H9 (cell line): Measurements from ENCODE around the gene CCDC192. TPM values are rescaled to one million over a fixed set of nuclear protein-coding genes. Genes with fewer than 3 reads are reported as not detected.

Source experiments
- DNase-seq: peaks from one replicate; pipeline ENCODE4 v3.0.0-alpha.2; 2017
- H2AFZ ChIP-seq: one replicate; pipeline ENCODE4 v1.6.1; 2013; ENCODE audit warnings: mild to moderate bottlenecking, low read length, control low read depth, moderate library complexity
- H2AK5ac ChIP-seq: 2 replicates; pipeline ENCODE4 v1.6.1; 2013; ENCODE audit warnings: low read length, control low read depth, mixed read lengths; ENCODE audit not compliant: insufficient read length
- H2BK120ac ChIP-seq: one replicate; pipeline ENCODE4 v1.6.1; 2013; ENCODE audit warnings: low read depth, mild to moderate bottlenecking, low read length, control low read depth, inconsistent platforms; ENCODE audit not compliant: poor library complexity, severe bottlenecking
- H2BK12ac ChIP-seq: 2 replicates; pipeline ENCODE4 v1.6.1; 2013; ENCODE audit warnings: low read length, control low read depth, mixed read lengths, low read depth; ENCODE audit not compliant: insufficient read length
- H2BK15ac ChIP-seq: 2 replicates; pipeline ENCODE4 v1.6.1; 2013; ENCODE audit warnings: low read depth, low read length, control low read depth
- H2BK20ac ChIP-seq: one replicate; pipeline ENCODE4 v1.6.1; 2013; ENCODE audit warnings: low read depth, mild to moderate bottlenecking, low read length, control low read depth, inconsistent platforms; ENCODE audit not compliant: poor library complexity, severe bottlenecking
- H2BK5ac ChIP-seq: 2 replicates; pipeline ENCODE4 v1.6.1; 2013; ENCODE audit warnings: low read length, control low read depth, mixed read lengths; ENCODE audit not compliant: insufficient read length
- H3K14ac ChIP-seq: 2 replicates; pipeline ENCODE4 v1.6.1; 2013; ENCODE audit warnings: low read length, control low read depth; ENCODE audit not compliant: insufficient read depth
- H3K18ac ChIP-seq: 2 replicates; pipeline ENCODE4 v1.6.1; 2013; ENCODE audit warnings: low read depth, mild to moderate bottlenecking, mixed read lengths, low read length, control low read depth; ENCODE audit not compliant: insufficient read length
- H3K23ac ChIP-seq: 2 replicates; pipeline ENCODE4 v1.6.1; 2013; ENCODE audit warnings: low read length, control low read depth, mixed read lengths, low read depth; ENCODE audit not compliant: insufficient read length
- H3K23me2 ChIP-seq: 2 replicates; pipeline ENCODE4 v1.6.1; 2013; ENCODE audit warnings: low read depth, mild to moderate bottlenecking, mixed read lengths, low read length, control low read depth; ENCODE audit not compliant: insufficient read length, poor library complexity, severe bottlenecking
- H3K27ac ChIP-seq: 2 replicates; pipeline ENCODE4 v1.5.1; 2013; ENCODE audit warnings: low read length, control low read depth, mixed read lengths, low read depth; ENCODE audit not compliant: insufficient read length
- H3K27me3 ChIP-seq: 2 replicates; pipeline ENCODE4 v1.6.1; 2013; ENCODE audit warnings: low read length, control low read depth, inconsistent platforms; ENCODE audit not compliant: insufficient read depth
- H3K4ac ChIP-seq: 2 replicates; pipeline ENCODE4 v1.6.1; 2013; ENCODE audit warnings: low read depth, mild to moderate bottlenecking, control low read depth, inconsistent platforms, low read length, moderate library complexity
- H3K4me1 ChIP-seq: 2 replicates; pipeline ENCODE4 v1.6.1; 2013; ENCODE audit warnings: low read length, control low read depth, inconsistent platforms; ENCODE audit not compliant: insufficient read depth
- H3K4me2 ChIP-seq: 2 replicates; pipeline ENCODE4 v1.6.1; 2013; ENCODE audit warnings: low read length, control low read depth, mixed read lengths; ENCODE audit not compliant: insufficient read length, insufficient read depth
- H3K56ac ChIP-seq: 2 replicates; pipeline ENCODE4 v1.6.1; 2013; ENCODE audit warnings: low read depth, mild to moderate bottlenecking, mixed read lengths, low read length, control low read depth; ENCODE audit not compliant: insufficient read length
- H3K79me1 ChIP-seq: 2 replicates; pipeline ENCODE4 v1.6.1; 2013; ENCODE audit warnings: low read depth, mild to moderate bottlenecking, moderate library complexity, low read length, control low read depth, inconsistent platforms; ENCODE audit not compliant: insufficient read depth, poor library complexity, severe bottlenecking
- H3K79me2 ChIP-seq: 2 replicates; pipeline ENCODE4 v1.6.1; 2013; ENCODE audit warnings: low read length, control low read depth, inconsistent platforms; ENCODE audit not compliant: insufficient read depth
- H3K9ac ChIP-seq: 2 replicates; pipeline ENCODE4 v1.6.1; 2013; ENCODE audit warnings: low read length, control low read depth, mixed read lengths; ENCODE audit not compliant: insufficient read length; ENCODE audit errors: extremely low read depth
- H3K9me3 ChIP-seq: one replicate; pipeline ENCODE4 v1.6.1; 2013; ENCODE audit warnings: low read depth, low read length, inconsistent platforms; ENCODE audit not compliant: control insufficient read depth
- H3T11ph ChIP-seq: one replicate; pipeline ENCODE4 v1.6.1; 2013; ENCODE audit warnings: mild to moderate bottlenecking, low read length, control low read depth, inconsistent platforms
- H4K20me1 ChIP-seq: one replicate; pipeline ENCODE4 v1.6.1; 2013; ENCODE audit not compliant: control insufficient read depth, insufficient read length, insufficient read depth
- H4K5ac ChIP-seq: 2 replicates; pipeline ENCODE4 v1.6.1; 2013; ENCODE audit warnings: low read depth, mild to moderate bottlenecking, mixed read lengths, low read length, control low read depth; ENCODE audit not compliant: insufficient read length
- H4K8ac ChIP-seq: replicated peaks from 2 replicates; pipeline ENCODE4 v1.6.1; 2013; ENCODE audit warnings: low read length, control low read depth, mixed read lengths, low read depth; ENCODE audit not compliant: insufficient read length
- H4K91ac ChIP-seq: 2 replicates; pipeline ENCODE4 v1.6.1; 2013; ENCODE audit warnings: low read depth, mild to moderate bottlenecking, moderate library complexity, mixed read lengths, low read length, control low read depth; ENCODE audit not compliant: insufficient read length
- H3K27ac Mint-ChIP-seq, 3 experiments: 2 replicates in 2 of 3; 3 replicates in 1 of 3; pipeline ENCODE4 v1.8.0; 2020 to 2021; ENCODE audit warnings: mixed read lengths in 3 of 3, mild to moderate bottlenecking in 1 of 3, moderate library complexity in 1 of 3
- H3K27me3 Mint-ChIP-seq: 2 replicates; pipeline ENCODE4 v1.8.0; 2021; ENCODE audit warnings: low read depth, mild to moderate bottlenecking, moderate library complexity, mixed read lengths
- H3K36me3 Mint-ChIP-seq, 3 experiments: 2 replicates in 2 of 3; 3 replicates in 1 of 3; pipeline ENCODE4 v1.8.0; 2020 to 2021; ENCODE audit warnings: low read depth in 3 of 3, mixed read lengths in 3 of 3; ENCODE audit not compliant: insufficient read depth in 1 of 3
- H3K4me1 Mint-ChIP-seq, 2 experiments: 2 replicates each; pipeline ENCODE4 v1.8.0; 2020; ENCODE audit warnings: mixed read lengths in 2 of 2
- H3K4me3 Mint-ChIP-seq, 2 experiments: 2 replicates in 1 of 2; 3 replicates in 1 of 2; pipeline ENCODE4 v1.8.0; 2020 to 2021; ENCODE audit warnings: mild to moderate bottlenecking in 2 of 2, mixed read lengths in 2 of 2, moderate library complexity in 1 of 2
- H3K9me3 Mint-ChIP-seq, 2 experiments: 2 replicates in 1 of 2; 3 replicates in 1 of 2; pipeline ENCODE4 v1.8.0; 2020; ENCODE audit warnings: mild to moderate bottlenecking in 2 of 2, mixed read lengths in 2 of 2, moderate library complexity in 1 of 2
- total RNA-seq: library from RNA; stranded (reverse); gene quantifications from 2 replicates; pipeline ENCODE4 v1.2.1, GENCODE V29; 2021
- TF ChIP-seq, protein P1 (sequence below): fragments of 200-600 bp; sonication (generic); conservative IDR thresholded peaks from 3 replicates; pipeline ENCODE4 v1.8.0; 2021; ENCODE audit warnings: antibody characterized with exemption, mild to moderate bottlenecking

The CCDC192 gene
- total RNA-seq, 1 experiment from 2014 or later = not detected

DNA sequence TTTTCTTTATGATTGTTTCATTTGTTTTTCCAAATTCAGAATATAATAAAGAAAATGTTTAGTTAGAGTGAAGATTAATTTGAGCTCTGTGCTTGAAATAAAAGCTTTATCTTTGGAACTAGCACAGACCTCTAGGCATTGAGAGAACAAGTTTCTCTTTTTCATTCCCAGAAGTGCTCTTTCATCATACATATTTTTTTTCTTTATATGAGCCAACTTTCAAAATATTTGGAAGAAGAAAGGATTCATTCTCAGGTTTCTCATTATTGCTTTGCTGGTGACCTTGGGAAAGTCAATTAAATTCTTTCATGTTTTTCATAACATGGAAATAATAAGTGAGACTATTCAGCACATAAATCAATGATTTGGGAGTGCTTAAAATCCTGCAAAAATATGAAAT, 37.5 kb upstream of the CCDC192 start:
- Histone ChIP-seq H3K4ac (no peak overlapping the region), H3K79me2 (no peaks in the 10 kb centered on the region), H3K4me1 (no peaks in the 10 kb centered on the region), H4K8ac (no peak overlapping the region), H3K79me1 (no peaks in the 10 kb centered on the region), H3K9ac (no peak overlapping the region), H3K23me2 (no peaks in the 10 kb centered on the region), H2AK5ac (no peak overlapping the region), H3K56ac (no peak overlapping the region), H2BK20ac (no peak overlapping the region), H2BK12ac (no peak overlapping the region), H3T11ph (no peak overlapping the region), H4K91ac (no peak overlapping the region), H3K18ac (no peak overlapping the region), H2BK120ac (no peak overlapping the region), H3K27ac (no peak overlapping the region), H4K20me1 (no peaks in the 10 kb centered on the region), H3K14ac (no peak overlapping the region), H3K9me3 (no peaks in the 10 kb centered on the region), H3K23ac (no peak overlapping the region), H2BK5ac (no peak overlapping the region), H2AFZ (no peak overlapping the region), H3K27me3 (no peaks in the 10 kb centered on the region), H3K4me2 (no peak overlapping the region), H4K5ac (no peak overlapping the region), H2BK15ac (no peak overlapping the region)
- TF ChIP-seq, protein P1, sequence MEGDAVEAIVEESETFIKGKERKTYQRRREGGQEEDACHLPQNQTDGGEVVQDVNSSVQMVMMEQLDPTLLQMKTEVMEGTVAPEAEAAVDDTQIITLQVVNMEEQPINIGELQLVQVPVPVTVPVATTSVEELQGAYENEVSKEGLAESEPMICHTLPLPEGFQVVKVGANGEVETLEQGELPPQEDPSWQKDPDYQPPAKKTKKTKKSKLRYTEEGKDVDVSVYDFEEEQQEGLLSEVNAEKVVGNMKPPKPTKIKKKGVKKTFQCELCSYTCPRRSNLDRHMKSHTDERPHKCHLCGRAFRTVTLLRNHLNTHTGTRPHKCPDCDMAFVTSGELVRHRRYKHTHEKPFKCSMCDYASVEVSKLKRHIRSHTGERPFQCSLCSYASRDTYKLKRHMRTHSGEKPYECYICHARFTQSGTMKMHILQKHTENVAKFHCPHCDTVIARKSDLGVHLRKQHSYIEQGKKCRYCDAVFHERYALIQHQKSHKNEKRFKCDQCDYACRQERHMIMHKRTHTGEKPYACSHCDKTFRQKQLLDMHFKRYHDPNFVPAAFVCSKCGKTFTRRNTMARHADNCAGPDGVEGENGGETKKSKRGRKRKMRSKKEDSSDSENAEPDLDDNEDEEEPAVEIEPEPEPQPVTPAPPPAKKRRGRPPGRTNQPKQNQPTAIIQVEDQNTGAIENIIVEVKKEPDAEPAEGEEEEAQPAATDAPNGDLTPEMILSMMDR = no peak
- no peak overlapping the region for H3K27ac Mint-ChIP-seq
- H3K9me3 Mint-ChIP-seq = no peaks in the 10 kb centered on the region
- peaks cover 8 to 11% of the 10 kb centered on the region in 2 experiments; a peak in 3 of 4 replicates for H3K4me1 Mint-ChIP-seq
- no peaks in the 10 kb centered on the region for H3K27me3 Mint-ChIP-seq
- H3K4me3 Mint-ChIP-seq = no peak overlapping the region
- H3K36me3 Mint-ChIP-seq = no peaks in the 10 kb centered on the region
- DNase-seq = no peak
